Colonic mucosa (tissue), 4 donors: Measurements from ENCODE around the gene HBS1L. TPM values are rescaled to one million over a fixed set of nuclear protein-coding genes. Genes with fewer than 3 reads are reported as not detected.

Source experiments
- DNase-seq: peaks from one replicate; pipeline ENCODE4 v3.0.0-alpha.2; 2020
- H3K27ac ChIP-seq: fragments of 200-600 bp; one replicate; pipeline ENCODE4 v1.8.0; 2021
- H3K27me3 ChIP-seq: fragments of 200-600 bp; one replicate; pipeline ENCODE4 v1.8.0; 2021
- H3K36me3 ChIP-seq: fragments of 200-600 bp; one replicate; pipeline ENCODE4 v1.8.0; 2021
- H3K4me1 ChIP-seq: fragments of 200-600 bp; one replicate; pipeline ENCODE4 v1.8.0; 2021; ENCODE audit warnings: mild to moderate bottlenecking
- H3K4me3 ChIP-seq: fragments of 200-600 bp; one replicate; pipeline ENCODE4 v1.8.0; 2021
- H3K9ac ChIP-seq, 2 donors: one replicate each; pipeline ENCODE4 v1.7.0; 2013; ENCODE audit warnings: control low read depth in 2 of 2, low read depth in 2 of 2, low read length in 2 of 2
- H3K9me3 ChIP-seq: fragments of 200-600 bp; one replicate; pipeline ENCODE4 v1.8.0; 2021
- intact Hi-C: fragments of 100-400 bp; cut with DNase I; formaldehyde crosslinking; loops from one replicate; pipeline ENCODE4 v1.14.1; 2022
- total RNA-seq, 2 donors: library from RNA; stranded (reverse); fragmentation: NEBNext Ultra II Directional in 1 of 2; extraction: Animal tissue kit (Norgen Biotek cat#: 25700) in 1 of 2; gene quantifications; one replicate each; pipeline ENCODE4 v1.2.1, GENCODE V29; 2021
- TF ChIP-seq, protein P1 (sequence below): fragments of 200-600 bp; IDR thresholded peaks from one replicate; pipeline ENCODE4 v1.8.0; 2022; ENCODE audit warnings: antibody characterized with exemption, mild to moderate bottlenecking
- donor health status: healthy.
- donor health status: DM: no; HTN: no; CAD: no.
- donor health status: DM: no; HTN: no; CAD: no.

HBS1L gene
- total RNA-seq, 2 donors from 2014 or later: 58.1 to 59.7 TPM

DNA sequence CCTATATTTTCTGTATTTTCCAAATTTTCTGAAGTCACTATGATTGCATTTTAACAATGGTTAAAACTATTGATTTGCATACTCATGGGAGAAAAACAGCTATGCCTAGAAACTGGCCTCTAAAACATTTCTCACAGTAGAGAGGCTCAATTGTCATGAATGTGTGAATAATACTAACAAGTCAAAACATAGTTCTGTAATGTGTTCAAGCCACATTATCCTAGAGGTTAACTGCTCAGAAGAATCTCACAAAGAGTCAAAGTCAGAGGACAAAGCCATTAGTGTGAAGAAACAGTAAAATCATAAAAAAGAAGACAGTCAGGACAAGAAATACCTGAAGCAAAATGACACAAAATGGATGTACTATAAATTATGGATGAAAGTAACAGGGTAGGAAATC is 92.2 kb downstream of the HBS1L start:
- Histone ChIP-seq H3K27me3 (no peaks in the 10 kb centered on the region), H3K36me3 (no peaks in the 10 kb centered on the region), H3K9ac (no peak overlapping the region), H3K4me3 (no peak overlapping the region), H3K4me1 (no peaks in the 10 kb centered on the region), H3K9me3 (no peaks in the 10 kb centered on the region), H3K27ac (no peak overlapping the region)
- TF ChIP-seq, protein P1, sequence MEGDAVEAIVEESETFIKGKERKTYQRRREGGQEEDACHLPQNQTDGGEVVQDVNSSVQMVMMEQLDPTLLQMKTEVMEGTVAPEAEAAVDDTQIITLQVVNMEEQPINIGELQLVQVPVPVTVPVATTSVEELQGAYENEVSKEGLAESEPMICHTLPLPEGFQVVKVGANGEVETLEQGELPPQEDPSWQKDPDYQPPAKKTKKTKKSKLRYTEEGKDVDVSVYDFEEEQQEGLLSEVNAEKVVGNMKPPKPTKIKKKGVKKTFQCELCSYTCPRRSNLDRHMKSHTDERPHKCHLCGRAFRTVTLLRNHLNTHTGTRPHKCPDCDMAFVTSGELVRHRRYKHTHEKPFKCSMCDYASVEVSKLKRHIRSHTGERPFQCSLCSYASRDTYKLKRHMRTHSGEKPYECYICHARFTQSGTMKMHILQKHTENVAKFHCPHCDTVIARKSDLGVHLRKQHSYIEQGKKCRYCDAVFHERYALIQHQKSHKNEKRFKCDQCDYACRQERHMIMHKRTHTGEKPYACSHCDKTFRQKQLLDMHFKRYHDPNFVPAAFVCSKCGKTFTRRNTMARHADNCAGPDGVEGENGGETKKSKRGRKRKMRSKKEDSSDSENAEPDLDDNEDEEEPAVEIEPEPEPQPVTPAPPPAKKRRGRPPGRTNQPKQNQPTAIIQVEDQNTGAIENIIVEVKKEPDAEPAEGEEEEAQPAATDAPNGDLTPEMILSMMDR: no peak
- DNase-seq: no peak
- intact Hi-C loops: no loop called here

DNA sequence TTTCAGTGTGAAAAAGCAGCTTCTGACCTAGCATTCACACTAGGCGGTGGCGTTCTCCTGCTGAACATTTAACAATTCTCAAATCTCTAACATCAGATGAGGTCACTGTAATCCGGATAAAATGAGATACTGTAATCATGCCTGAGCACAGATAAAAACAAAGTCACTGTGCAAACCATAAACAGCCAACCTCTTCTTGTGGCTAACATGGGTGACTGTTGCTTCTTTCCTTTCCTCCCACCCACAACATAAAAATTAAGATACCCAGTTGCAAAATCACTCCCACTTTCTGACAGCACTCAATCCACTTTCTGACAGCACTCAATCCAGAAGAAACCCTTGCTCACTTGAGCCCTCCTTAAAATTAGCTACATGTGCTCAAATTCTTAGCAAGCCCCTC is 93.3 kb downstream of the HBS1L start:
- H3K9me3 ChIP-seq: no peaks in the 10 kb centered on the region
- H3K4me1 ChIP-seq: no peaks in the 10 kb centered on the region
- DNase-seq: no peak
- H3K27me3 ChIP-seq: no peaks in the 10 kb centered on the region
- intact Hi-C loops: no loop called here
- no peaks in the 10 kb centered on the region for H3K36me3 ChIP-seq
- TF ChIP-seq, protein P1: no peak
- no peak overlapping the region for H3K9ac ChIP-seq
- no peak overlapping the region for H3K4me3 ChIP-seq
- H3K27ac ChIP-seq: no peak overlapping the region

DNA sequence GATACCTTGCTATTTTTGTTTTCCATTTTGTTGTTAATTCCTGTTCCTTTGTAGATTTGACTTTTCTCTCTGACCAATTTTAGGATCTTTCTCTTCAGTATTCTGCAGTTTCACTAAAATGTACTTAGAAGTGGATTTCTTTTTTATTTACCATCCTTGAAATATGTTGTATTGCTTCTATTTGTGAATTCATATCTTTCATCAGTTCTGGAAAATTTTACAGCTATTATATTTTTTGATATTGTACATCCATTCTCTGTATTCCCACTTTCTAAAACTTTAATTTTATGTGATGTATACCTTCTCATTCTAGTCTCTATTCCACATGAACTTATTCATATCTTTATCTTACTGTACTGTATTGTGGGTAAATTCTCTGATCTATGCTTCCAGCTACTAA is 95.0 kb downstream of the HBS1L start:
- H3K9ac ChIP-seq: no peak overlapping the region
- intact Hi-C loops: no loop called here
- TF ChIP-seq, protein P1: no peak

GRCh38 chr6:134956676-134957075 is 97.9 kb downstream of the HBS1L start:
- Histone ChIP-seq H3K4me3 (no peak overlapping the region), H3K9me3 (no peaks in the 10 kb centered on the region), H3K27ac (no peak overlapping the region), H3K9ac (no peak overlapping the region), H3K4me1 (peaks cover 7% of the 10 kb centered on the region), H3K36me3 (no peaks in the 10 kb centered on the region), H3K27me3 (no peaks in the 10 kb centered on the region)
- intact Hi-C loops: no loop called here
- TF ChIP-seq, protein P1: no peak
- no peak for DNase-seq

More for the DNA sequence above, 95.0 kb downstream of the HBS1L start:
- no peak for DNase-seq
- Histone ChIP-seq H3K9me3 (no peaks in the 10 kb centered on the region), H3K27me3 (no peaks in the 10 kb centered on the region), H3K4me1 (peaks cover 7% of the 10 kb centered on the region), H3K27ac (no peak overlapping the region), H3K36me3 (no peaks in the 10 kb centered on the region), H3K4me3 (no peak overlapping the region)

DNA sequence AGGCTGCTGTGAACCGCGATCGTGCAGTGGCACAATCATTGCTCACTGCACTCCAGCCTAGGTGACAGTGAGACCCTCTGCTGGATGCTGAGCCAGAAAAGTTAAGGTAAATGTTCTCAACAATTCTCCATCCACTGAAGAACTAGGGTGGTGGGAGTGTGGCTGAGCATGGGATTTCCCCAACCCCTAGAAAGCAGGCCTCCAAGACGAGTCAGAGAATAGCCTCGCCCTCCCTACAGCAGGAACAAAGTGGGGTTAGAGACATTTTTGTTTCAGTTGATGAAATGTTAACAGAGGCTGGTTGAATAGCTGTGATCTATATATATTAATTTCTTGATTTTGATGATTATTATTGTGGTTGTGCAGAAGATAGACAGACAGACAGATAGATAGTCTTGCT is 98.6 kb downstream of the HBS1L start:
- Histone ChIP-seq H3K36me3 (no peaks in the 10 kb centered on the region), H3K4me3 (no peak overlapping the region), H3K9me3 (no peaks in the 10 kb centered on the region), H3K27me3 (no peaks in the 10 kb centered on the region), H3K27ac (no peak overlapping the region), H3K4me1 (peaks cover 7% of the 10 kb centered on the region), H3K9ac (no peak overlapping the region)
- intact Hi-C loops: no loop called here
- TF ChIP-seq, protein P1: no peak
- DNase-seq: no peak
